Stimulated activated naive B cell treated with anti-CD40 and anti-IgM and Interleukin-4, amounts not matched to agents 10 μg/mL and 1 μg/mL and 100 μg/mL, for 72 hours (primary cell): ENCODE data around the gene MACROD2.
A peak's percentile ranks its signal among the peaks of the same experiment; 100 is the strongest.

ENCODE experiments used
- ATAC-seq, 2 donors: fragments of 150-1000 bp; cut with Tn5 transposase; replicated peaks; 2 replicates each; pipeline ENCODE4 v1.10.0; 2021; ENCODE audit warnings: moderate library complexity in 1 of 2
- DNase-seq: peaks from one replicate; pipeline ENCODE4 v3.0.0; 2021
- H3K27ac Mint-ChIP-seq: one replicate; pipeline ENCODE4 v1.8.0; 2022; ENCODE audit warnings: mild to moderate bottlenecking, mixed read lengths
- H3K27me3 Mint-ChIP-seq, 2 donors: one replicate each; pipeline ENCODE4 v1.8.0; 2022; ENCODE audit warnings: mixed read lengths in 2 of 2
- H3K36me3 Mint-ChIP-seq, 2 donors: one replicate each; pipeline ENCODE4 v1.8.0; 2022; ENCODE audit warnings: mixed read lengths in 2 of 2, mild to moderate bottlenecking in 1 of 2
- H3K4me1 Mint-ChIP-seq, 2 donors: one replicate each; pipeline ENCODE4 v1.8.0; 2022; ENCODE audit warnings: mixed read lengths in 2 of 2, mild to moderate bottlenecking in 1 of 2
- H3K4me3 Mint-ChIP-seq, 2 donors: one replicate each; pipeline ENCODE4 v1.8.0; 2022; ENCODE audit warnings: mild to moderate bottlenecking in 2 of 2, mixed read lengths in 2 of 2, moderate library complexity in 1 of 2
- H3K9me3 Mint-ChIP-seq, 2 donors: one replicate each; pipeline ENCODE4 v1.8.0; 2022; ENCODE audit warnings: mixed read lengths in 2 of 2, mild to moderate bottlenecking in 1 of 2

The MACROD2 gene

GRCh38 chr20:15921930-15922329, 1926.6 kb downstream of the MACROD2 start:
- Mint-ChIP-seq H3K36me3 (peaks cover 56 to 77% of the 10 kb centered on the region in 2 donors), H3K27me3 (no peaks in the 10 kb centered on the region), H3K4me3 (peak overlapping the region; percentile 35 to 72), H3K9me3 (peaks cover 17% of the 10 kb centered on the region in 2 donors), H3K4me1 (peaks cover 51 to 83% of the 10 kb centered on the region in 2 donors), H3K27ac (peak overlapping the region; percentile 95)
- no peak for DNase-seq
- no peak for ATAC-seq

- Mint-ChIP-seq H3K4me3 (peak overlapping the region; percentile 74 to 82), H3K27ac (peak overlapping the region; percentile 95), H3K9me3 (peaks cover 17 to 20% of the 10 kb centered on the region in 2 donors), H3K27me3 (no peaks in the 10 kb centered on the region), H3K36me3 (peaks cover 61 to 78% of the 10 kb centered on the region in 2 donors), H3K4me1 (peaks cover 53 to 87% of the 10 kb centered on the region in 2 donors)
- ATAC-seq, result peak; percentile 76 to 79
- peak; percentile 19 for DNase-seq
These were observed 1927.2 kb downstream of the MACROD2 start for GRCh38 chr20:15922556-15922955.

GRCh38 chr20:15923030-15923776, 1927.9 kb downstream of the MACROD2 start:
- peak; percentile 73 to 78 for ATAC-seq
- Mint-ChIP-seq H3K27me3 (no peaks in the 10 kb centered on the region), H3K27ac (peak overlapping the region; percentile 95), H3K36me3 (peaks cover 61 to 81% of the 10 kb centered on the region in 2 donors), H3K9me3 (peaks cover 17 to 20% of the 10 kb centered on the region in 2 donors), H3K4me1 (peaks cover 57 to 93% of the 10 kb centered on the region in 2 donors), H3K4me3 (peak overlapping the region; percentile 74 to 82)
- peak; percentile 64 for DNase-seq

DNA sequence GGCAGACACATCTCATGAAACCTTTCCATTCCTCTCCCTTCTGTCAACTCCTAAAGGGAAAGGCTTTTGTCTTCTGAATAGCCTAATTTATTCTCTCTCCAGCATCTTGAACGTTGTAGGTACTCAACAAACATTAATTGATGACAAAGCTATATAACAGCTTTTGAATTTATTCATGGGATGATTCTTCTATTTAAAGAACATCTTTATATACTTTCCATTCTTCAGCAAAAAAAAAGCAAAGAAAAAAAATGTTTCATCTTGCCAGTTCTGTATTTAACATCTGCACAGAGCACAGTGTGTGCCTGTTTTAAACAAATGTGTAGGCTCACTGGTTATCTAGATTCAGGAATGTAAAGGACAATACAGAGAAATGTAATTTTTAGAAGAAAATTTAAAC, 1929.2 kb downstream of the MACROD2 start:
- DNase-seq (no peak), ATAC-seq (no peak)
- Mint-ChIP-seq H3K36me3 (peaks cover 53 to 75% of the 10 kb centered on the region in 2 donors), H3K27me3 (no peaks in the 10 kb centered on the region), H3K9me3 (peaks cover 17 to 20% of the 10 kb centered on the region in 2 donors), H3K4me1 (peaks cover 47 to 83% of the 10 kb centered on the region in 2 donors), H3K4me3 (peak overlapping the region in 1 of 2 donors; percentile 12), H3K27ac (peak overlapping the region; percentile 95)

- no peaks in the 10 kb centered on the region for H3K27me3 Mint-ChIP-seq
- DNase-seq (no peak), ATAC-seq (no peak)
- no peak overlapping the region for H3K4me3 Mint-ChIP-seq
- H3K9me3 Mint-ChIP-seq, result peaks cover 17 to 21% of the 10 kb centered on the region in 2 donors
- H3K27ac Mint-ChIP-seq, result no peak overlapping the region
- peaks cover 51 to 72% of the 10 kb centered on the region in 2 donors for H3K36me3 Mint-ChIP-seq
- H3K4me1 Mint-ChIP-seq, result peaks cover 47 to 81% of the 10 kb centered on the region in 2 donors
These were observed 1930.1 kb downstream of the MACROD2 start for GRCh38 chr20:15925376-15925775.

- Mint-ChIP-seq H3K4me3 (no peak overlapping the region), H3K27ac (no peak overlapping the region), H3K27me3 (no peaks in the 10 kb centered on the region), H3K4me1 (peaks cover 41 to 78% of the 10 kb centered on the region in 2 donors), H3K36me3 (peaks cover 51 to 71% of the 10 kb centered on the region in 2 donors), H3K9me3 (peaks cover 8 to 13% of the 10 kb centered on the region in 2 donors)
- ATAC-seq (no peak), DNase-seq (no peak)
These were observed 1932.8 kb downstream of the MACROD2 start for GRCh38 chr20:15927893-15928650.

- DNase-seq, result no peak
- H3K4me1 Mint-ChIP-seq, result peaks cover 40 to 78% of the 10 kb centered on the region in 2 donors
- no peaks in the 10 kb centered on the region for H3K27me3 Mint-ChIP-seq
- H3K9me3 Mint-ChIP-seq, result peaks cover 8 to 10% of the 10 kb centered on the region in 2 donors
- no peak overlapping the region for H3K4me3 Mint-ChIP-seq
- H3K27ac Mint-ChIP-seq, result no peak overlapping the region
- peaks cover 50 to 71% of the 10 kb centered on the region in 2 donors for H3K36me3 Mint-ChIP-seq
- ATAC-seq, result no peak
These were observed 1933.6 kb downstream of the MACROD2 start for GRCh38 chr20:15928946-15929345.

DNA sequence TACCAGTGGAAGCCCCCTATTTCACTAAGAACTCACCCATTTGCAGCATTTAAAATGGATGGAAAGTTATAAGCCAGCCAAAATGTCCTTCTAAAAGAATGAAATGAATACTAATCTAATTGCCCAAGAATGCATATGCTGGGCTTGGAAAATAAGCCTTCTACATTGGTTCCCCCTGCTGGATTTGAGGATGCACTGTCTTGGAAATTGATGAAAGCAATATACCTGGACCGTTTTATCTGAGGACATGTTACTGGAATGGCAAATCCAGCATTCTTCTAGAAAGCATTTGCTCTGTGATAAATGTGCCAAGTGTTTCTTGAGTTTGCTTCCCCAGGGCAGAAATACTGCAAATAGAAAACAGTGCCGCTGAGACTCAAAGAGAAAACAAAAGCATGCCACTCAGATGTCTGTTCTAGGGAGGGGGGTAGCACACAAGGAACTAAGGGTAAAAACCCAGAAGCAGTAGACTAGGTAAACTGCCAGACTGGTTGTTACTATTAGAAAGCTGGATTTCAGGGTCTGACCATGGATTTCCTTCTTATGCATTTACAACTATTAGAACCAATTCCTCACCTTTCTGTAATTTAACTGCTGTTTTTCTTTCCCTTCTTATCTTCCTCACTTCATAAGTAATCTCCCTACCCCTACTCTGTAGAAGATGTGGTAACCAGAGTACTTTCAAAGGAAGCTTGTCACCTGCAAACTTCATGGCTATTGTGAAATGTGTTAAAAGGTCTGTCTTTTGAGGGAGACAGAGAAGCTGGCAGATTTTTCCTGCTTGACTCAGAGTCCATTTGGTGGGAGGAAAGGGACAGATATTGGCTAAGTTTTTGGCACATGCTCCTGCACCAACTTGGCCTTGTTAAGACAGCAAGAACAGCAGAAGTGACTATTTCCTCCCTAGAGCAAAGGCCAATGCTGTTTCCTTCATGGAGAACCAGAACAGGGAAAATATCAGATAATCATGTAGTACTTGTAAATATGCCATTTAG, 1935.3 kb downstream of the MACROD2 start:
- no peak overlapping the region for H3K4me3 Mint-ChIP-seq
- DNase-seq (no peak), ATAC-seq (peak; percentile 46 to 63)
- H3K9me3 Mint-ChIP-seq, result peaks cover 9 to 12% of the 10 kb centered on the region in 2 donors
- no peak overlapping the region for H3K27ac Mint-ChIP-seq
- no peaks in the 10 kb centered on the region for H3K27me3 Mint-ChIP-seq
- H3K4me1 Mint-ChIP-seq, result peaks cover 38 to 82% of the 10 kb centered on the region in 2 donors
- H3K36me3 Mint-ChIP-seq, result peaks cover 57 to 74% of the 10 kb centered on the region in 2 donors

- no peak overlapping the region for H3K4me3 Mint-ChIP-seq
- ATAC-seq (no peak), DNase-seq (no peak)
- no peaks in the 10 kb centered on the region for H3K27me3 Mint-ChIP-seq
- peaks cover 49 to 65% of the 10 kb centered on the region in 2 donors for H3K36me3 Mint-ChIP-seq
- H3K27ac Mint-ChIP-seq, result peak overlapping the region; percentile 37
- peaks cover 36 to 75% of the 10 kb centered on the region in 2 donors for H3K4me1 Mint-ChIP-seq
- peaks cover 4 to 6% of the 10 kb centered on the region in 2 donors for H3K9me3 Mint-ChIP-seq
These were observed 1936.6 kb downstream of the MACROD2 start for GRCh38 chr20:15931897-15932296.

- DNase-seq, result peak; percentile 30
- no peaks in the 10 kb centered on the region for H3K27me3 Mint-ChIP-seq
- ATAC-seq, result peak; percentile 89 to 92
- H3K36me3 Mint-ChIP-seq, result peaks cover 58 to 66% of the 10 kb centered on the region in 2 donors
- peaks cover 8 to 13% of the 10 kb centered on the region in 2 donors for H3K9me3 Mint-ChIP-seq
- peak overlapping the region; percentile 88 for H3K27ac Mint-ChIP-seq
- peaks cover 34 to 69% of the 10 kb centered on the region in 2 donors for H3K4me1 Mint-ChIP-seq
- peak overlapping the region; percentile 78 to 79 for H3K4me3 Mint-ChIP-seq
These were observed 1941.9 kb downstream of the MACROD2 start for GRCh38 chr20:15937179-15937578.

- Mint-ChIP-seq H3K27ac (peak overlapping the region; percentile 92), H3K36me3 (peaks cover 60 to 67% of the 10 kb centered on the region in 2 donors), H3K27me3 (no peaks in the 10 kb centered on the region), H3K4me3 (peak overlapping the region; percentile 78), H3K4me1 (peaks cover 32 to 67% of the 10 kb centered on the region in 2 donors), H3K9me3 (peaks cover 12 to 13% of the 10 kb centered on the region in 2 donors)
- no peak for DNase-seq
- peak; percentile 53 to 57 for ATAC-seq
These were observed 1943.5 kb downstream of the MACROD2 start for GRCh38 chr20:15938847-15939246.

GRCh38 chr20:15940127-15940526, 1944.8 kb downstream of the MACROD2 start:
- no peak for DNase-seq
- Mint-ChIP-seq H3K27me3 (no peaks in the 10 kb centered on the region), H3K9me3 (peaks cover 9 to 12% of the 10 kb centered on the region in 2 donors), H3K36me3 (peaks cover 54 to 63% of the 10 kb centered on the region in 2 donors), H3K4me1 (peaks cover 30 to 59% of the 10 kb centered on the region in 2 donors), H3K4me3 (no peak overlapping the region), H3K27ac (no peak overlapping the region)
- no peak for ATAC-seq

DNA sequence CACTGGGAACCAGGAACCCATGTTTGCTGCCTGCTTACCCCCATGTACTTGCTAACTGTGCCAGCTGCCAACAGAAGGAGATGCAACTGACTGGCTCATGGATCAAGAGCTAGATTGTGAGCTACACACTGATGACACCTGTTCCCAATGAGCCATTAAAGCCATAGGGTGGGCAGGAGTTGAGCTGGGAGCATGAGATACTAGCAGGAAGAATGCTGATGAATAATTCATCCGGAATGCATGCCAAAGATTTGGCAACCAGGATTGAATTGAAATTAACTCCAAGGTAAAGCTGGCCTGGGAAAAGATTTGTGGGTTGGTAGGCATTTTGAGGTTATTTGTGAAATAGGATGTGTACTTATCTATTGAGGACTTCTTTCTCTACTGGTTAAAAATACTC, 1946.8 kb downstream of the MACROD2 start:
- peaks cover 49 to 70% of the 10 kb centered on the region in 2 donors for H3K36me3 Mint-ChIP-seq
- H3K4me3 Mint-ChIP-seq, result peak overlapping the region in 1 of 2 donors; percentile 35
- H3K27ac Mint-ChIP-seq, result no peak overlapping the region
- peaks cover 9 to 10% of the 10 kb centered on the region in 2 donors for H3K9me3 Mint-ChIP-seq
- H3K27me3 Mint-ChIP-seq, result no peaks in the 10 kb centered on the region
- peaks cover 25 to 65% of the 10 kb centered on the region in 2 donors for H3K4me1 Mint-ChIP-seq
- ATAC-seq (no peak), DNase-seq (no peak)
